Neuronal stem cell (in vitro differentiated cells): ENCODE data around the gene DNM1.
A peak's percentile ranks its signal among the peaks of the same experiment; 100 is the strongest.

ENCODE experiments used
- DNase-seq: peaks from one replicate; pipeline ENCODE4 v3.0.0-alpha.2; 2013; ENCODE audit warnings: low spot score
- H2AFZ ChIP-seq: one replicate; pipeline ENCODE4 v1.6.1; 2013; ENCODE audit warnings: mild to moderate bottlenecking, low read length, inconsistent platforms
- H2AK5ac ChIP-seq: 2 replicates; pipeline ENCODE4 v1.6.1; 2013; ENCODE audit warnings: low read depth, mild to moderate bottlenecking, inconsistent platforms, low read length, moderate library complexity, mixed read lengths
- H2BK120ac ChIP-seq: 2 replicates; pipeline ENCODE4 v1.6.1; 2013; ENCODE audit warnings: low read depth, mild to moderate bottlenecking, inconsistent platforms, low read length, moderate library complexity, mixed read lengths
- H2BK12ac ChIP-seq: one replicate; pipeline ENCODE4 v1.6.1; 2013; ENCODE audit warnings: low read length, inconsistent platforms
- H2BK15ac ChIP-seq: 2 replicates; pipeline ENCODE4 v1.6.1; 2013; ENCODE audit warnings: mild to moderate bottlenecking, low read length, inconsistent platforms, mixed read lengths
- H2BK5ac ChIP-seq: one replicate; pipeline ENCODE4 v1.6.1; 2013; ENCODE audit warnings: inconsistent platforms, mild to moderate bottlenecking, low read length, moderate library complexity
- H3K14ac ChIP-seq: one replicate; pipeline ENCODE4 v1.6.1; 2013; ENCODE audit warnings: low read length, inconsistent platforms
- H3K18ac ChIP-seq: 2 replicates; pipeline ENCODE4 v1.6.1; 2013; ENCODE audit warnings: low read length, inconsistent platforms
- H3K23ac ChIP-seq: 2 replicates; pipeline ENCODE4 v1.6.1; 2013; ENCODE audit warnings: low read depth, mild to moderate bottlenecking, mixed read lengths, low read length, inconsistent platforms; ENCODE audit not compliant: poor library complexity
- H3K27ac ChIP-seq: replicated peaks from 3 replicates; pipeline ENCODE4 v1.5.1; 2013; ENCODE audit warnings: low read length, inconsistent platforms
- H3K27me3 ChIP-seq, 3 experiments: 2 replicates each; pipeline ENCODE4 v1.6.1; 2013; ENCODE audit warnings: low read length in 3 of 3, mild to moderate bottlenecking in 2 of 3, inconsistent platforms in 1 of 3, low read depth in 1 of 3, mixed read lengths in 1 of 3, moderate library complexity in 1 of 3; ENCODE audit not compliant: control insufficient read depth in 3 of 3, insufficient read depth in 3 of 3
- H3K36me3 ChIP-seq, 2 donors: replicated peaks in 1 of 2; 2 replicates each; pipeline ENCODE4 v1.6.1; 2013; ENCODE audit warnings: low read length in 2 of 2; ENCODE audit not compliant: control insufficient read depth in 2 of 2, insufficient read depth in 2 of 2
- H3K4ac ChIP-seq: 2 replicates; pipeline ENCODE4 v1.6.1; 2013; ENCODE audit warnings: inconsistent platforms, mild to moderate bottlenecking, low read length, moderate library complexity
- H3K4me1 ChIP-seq, 2 donors: 1 replicate in 1 of 2; 2 replicates in 1 of 2; pipeline ENCODE4 v1.6.1; 2013; ENCODE audit warnings: low read length in 2 of 2, low read depth in 1 of 2; ENCODE audit not compliant: control insufficient read depth in 2 of 2, insufficient read depth in 1 of 2
- H3K4me2 ChIP-seq: one replicate; pipeline ENCODE4 v1.6.1; 2013; ENCODE audit warnings: mild to moderate bottlenecking, low read length, inconsistent platforms; ENCODE audit not compliant: insufficient read depth, poor library complexity, severe bottlenecking
- H3K4me3 ChIP-seq, 2 donors: 2 replicates each; pipeline ENCODE4 v1.5.1; 2013; ENCODE audit warnings: low read length in 2 of 2, mild to moderate bottlenecking in 2 of 2, inconsistent platforms in 1 of 2, moderate library complexity in 1 of 2
- H3K79me1 ChIP-seq: one replicate; pipeline ENCODE4 v1.6.1; 2013; ENCODE audit warnings: low read depth, mild to moderate bottlenecking, inconsistent platforms, low read length, moderate library complexity
- H3K9ac ChIP-seq: one replicate; pipeline ENCODE4 v1.6.1; 2013; ENCODE audit warnings: mild to moderate bottlenecking, low read depth, low read length, inconsistent platforms; ENCODE audit not compliant: poor library complexity
- H3K9me3 ChIP-seq, 2 donors: replicated peaks in 1 of 2; 2 replicates each; pipeline versions ENCODE3 to v1.6.1; 2013; ENCODE audit warnings: low read length in 2 of 2, mild to moderate bottlenecking in 2 of 2, inconsistent platforms in 1 of 2, low read depth in 1 of 2, mixed read lengths in 1 of 2, moderate library complexity in 1 of 2; ENCODE audit not compliant: control insufficient read depth in 2 of 2, insufficient read depth in 1 of 2
- H4K8ac ChIP-seq: one replicate; pipeline ENCODE4 v1.6.1; 2013; ENCODE audit warnings: low read depth, mild to moderate bottlenecking, inconsistent platforms, low read length, moderate library complexity
- H4K91ac ChIP-seq: one replicate; pipeline ENCODE4 v1.6.1; 2013; ENCODE audit warnings: low read length, low read depth, mild to moderate bottlenecking, inconsistent platforms; ENCODE audit not compliant: poor library complexity
- WGBS, 2 donors: extraction: QIAGEN DNeasy Blood & Tissue Kit; methylation state at CpG; one replicate each; pipeline ENCODE4 v1.1.7; 2013; ENCODE audit warnings: missing lambda C conversion rate in 2 of 2, mixed read lengths in 1 of 2; ENCODE audit not compliant: insufficient read length in 2 of 2, insufficient replicate concordance in 1 of 2; ENCODE audit errors: extremely low coverage in 2 of 2; 5-methylcytosine and 5-hydroxymethylcytosine counted together

The DNM1 gene

GRCh38 chr9:128280084-128280622, 77.0 kb downstream of the DNM1 start:
- no peak overlapping the region for H3K4me2 ChIP-seq
- H3K9ac ChIP-seq: no peak overlapping the region
- no peak overlapping the region for H2BK5ac ChIP-seq
- H3K4me3 ChIP-seq: no peak overlapping the region
- no peak overlapping the region for H2AK5ac ChIP-seq
- H3K4ac ChIP-seq: no peak overlapping the region
- peaks cover 0 to under 1% of the 10 kb centered on the region in 2 donors for H3K36me3 ChIP-seq
- no peak overlapping the region for H2BK120ac ChIP-seq
- H2BK12ac ChIP-seq: no peak overlapping the region
- peaks cover 2% of the 10 kb centered on the region for H3K79me1 ChIP-seq
- H4K91ac ChIP-seq: no peak overlapping the region
- H3K27me3 ChIP-seq: peaks cover 0 to under 1% (median 0%) of the 10 kb centered on the region in 3 experiments
- no peak overlapping the region for H2BK15ac ChIP-seq
- no peak overlapping the region for H3K27ac ChIP-seq
- WGBS, 2 donors: no CpG with 5 or more reads among the region's 5 CpGs
- no peaks in the 10 kb centered on the region for H3K9me3 ChIP-seq
- H3K18ac ChIP-seq: no peak overlapping the region
- H3K4me1 ChIP-seq: peaks cover 3 to 4% of the 10 kb centered on the region in 2 donors
- H4K8ac ChIP-seq: no peak overlapping the region
- H3K23ac ChIP-seq: no peak overlapping the region
- no peak for DNase-seq
- no peak overlapping the region for H3K14ac ChIP-seq
- H2AFZ ChIP-seq: no peak overlapping the region

- H3K4me2 ChIP-seq: no peak overlapping the region
- no peaks in the 10 kb centered on the region for H3K79me1 ChIP-seq
- no peak overlapping the region for H3K14ac ChIP-seq
- H3K27me3 ChIP-seq: no peaks in the 10 kb centered on the region
- no peak overlapping the region for H4K91ac ChIP-seq
- H3K9me3 ChIP-seq: no peaks in the 10 kb centered on the region
- DNase-seq: no peak
- no peak overlapping the region for H2AFZ ChIP-seq
- no peak overlapping the region for H3K27ac ChIP-seq
- H3K4me1 ChIP-seq: no peaks in the 10 kb centered on the region
- H3K18ac ChIP-seq: no peak overlapping the region
- peaks cover 6 to 15% of the 10 kb centered on the region in 2 donors for H3K36me3 ChIP-seq
- H3K4ac ChIP-seq: no peak overlapping the region
- no peak overlapping the region for H3K4me3 ChIP-seq
- WGBS, 2 donors: no CpG with 5 or more reads among the region's 6 CpGs
- H3K9ac ChIP-seq: no peak overlapping the region
- H2BK5ac ChIP-seq: no peak overlapping the region
- no peak overlapping the region for H2AK5ac ChIP-seq
- H2BK15ac ChIP-seq: no peak overlapping the region
- no peak overlapping the region for H4K8ac ChIP-seq
- no peak overlapping the region for H3K23ac ChIP-seq
- no peak overlapping the region for H2BK120ac ChIP-seq
- H2BK12ac ChIP-seq: no peak overlapping the region
Measured at GRCh38 chr9:128282500-128282899, 79.3 kb downstream of the DNM1 start.

DNA sequence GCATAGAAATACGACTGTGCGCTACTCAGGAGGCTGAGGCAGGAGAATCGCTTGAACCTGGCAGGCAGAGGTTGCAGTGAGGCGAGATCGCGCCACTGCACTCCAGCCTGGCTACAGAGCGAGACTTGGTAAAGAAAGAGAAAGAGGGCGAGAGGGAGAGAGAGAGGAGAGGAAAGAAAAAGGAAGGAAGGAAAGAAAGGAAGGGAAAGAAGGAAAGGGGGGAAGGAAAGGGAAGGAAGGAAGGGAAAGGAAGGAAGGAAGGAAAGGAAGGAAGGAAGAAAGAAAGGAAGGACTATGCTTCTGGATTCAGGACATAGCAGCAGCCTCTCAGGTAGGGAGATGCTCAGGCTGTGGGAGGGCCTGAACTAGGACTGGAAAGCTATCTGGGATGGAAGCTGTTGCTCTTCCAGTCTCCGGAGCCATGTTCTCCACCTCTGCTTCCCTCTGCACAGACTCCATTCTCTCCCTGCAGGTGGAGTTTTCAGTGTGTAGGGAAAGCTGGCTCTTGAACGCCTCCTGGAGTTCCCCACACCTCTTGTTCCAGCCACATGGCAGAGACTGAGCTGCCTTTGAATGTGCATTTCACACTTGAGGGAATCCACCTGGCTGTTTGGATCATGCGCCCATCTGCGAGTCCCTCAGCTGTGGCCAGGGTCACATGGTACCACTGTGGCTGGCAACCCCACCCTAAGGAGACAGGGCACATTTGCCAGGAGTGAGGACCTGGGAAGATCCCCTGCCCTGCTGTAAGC, 82.0 kb downstream of the DNM1 start:
- no CpG with 5 or more reads among the region's 12 CpGs for WGBS, 2 donors
- H3K4me3 ChIP-seq: no peak overlapping the region
- H3K9ac ChIP-seq: peak overlapping the region; percentile 30
- no peak overlapping the region for H4K91ac ChIP-seq
- no peak overlapping the region for H3K4ac ChIP-seq
- H3K4me2 ChIP-seq: no peak overlapping the region
- no peak overlapping the region for H3K27ac ChIP-seq
- H2AK5ac ChIP-seq: no peak overlapping the region
- H3K9me3 ChIP-seq: no peaks in the 10 kb centered on the region
- no peak overlapping the region for H3K18ac ChIP-seq
- no peaks in the 10 kb centered on the region for H3K79me1 ChIP-seq
- H2BK5ac ChIP-seq: no peak overlapping the region
- H2AFZ ChIP-seq: no peak overlapping the region
- H2BK15ac ChIP-seq: no peak overlapping the region
- DNase-seq: no peak
- no peak overlapping the region for H2BK12ac ChIP-seq
- no peaks in the 10 kb centered on the region for H3K4me1 ChIP-seq
- no peaks in the 10 kb centered on the region for H3K27me3 ChIP-seq
- no peak overlapping the region for H4K8ac ChIP-seq
- H3K14ac ChIP-seq: no peak overlapping the region
- H2BK120ac ChIP-seq: no peak overlapping the region
- peaks cover 6 to 30% of the 10 kb centered on the region in 2 donors for H3K36me3 ChIP-seq
- H3K23ac ChIP-seq: peak overlapping the region; percentile 81

DNA sequence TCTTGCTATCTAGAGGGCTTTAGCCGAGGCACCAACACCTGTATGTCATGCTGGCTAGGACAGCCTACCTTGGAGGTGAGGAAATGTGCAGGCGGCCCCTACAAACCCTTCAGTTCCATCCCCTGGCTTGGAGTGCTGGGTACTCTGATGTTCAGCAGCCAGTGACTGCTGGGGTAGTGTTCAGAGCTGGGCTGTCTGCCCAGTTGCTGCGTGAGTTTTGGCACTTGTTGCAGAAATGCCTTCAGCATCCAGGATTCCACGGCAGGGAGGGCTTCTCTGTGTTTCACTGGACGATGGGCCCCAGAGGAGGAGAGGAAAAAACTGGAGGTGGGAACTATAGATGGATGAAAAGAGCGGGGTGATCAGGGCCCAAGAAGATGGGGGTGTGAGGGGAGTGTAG, 83.3 kb downstream of the DNM1 start:
- no peaks in the 10 kb centered on the region for H3K27me3 ChIP-seq
- no peak overlapping the region for H4K91ac ChIP-seq
- H3K18ac ChIP-seq: no peak overlapping the region
- H2AK5ac ChIP-seq: no peak overlapping the region
- H3K9ac ChIP-seq: no peak overlapping the region
- no peak overlapping the region for H3K4me2 ChIP-seq
- H3K23ac ChIP-seq: no peak overlapping the region
- H3K4ac ChIP-seq: no peak overlapping the region
- no peak overlapping the region for H3K4me3 ChIP-seq
- no peaks in the 10 kb centered on the region for H3K4me1 ChIP-seq
- H3K14ac ChIP-seq: no peak overlapping the region
- no peak overlapping the region for H2BK120ac ChIP-seq
- WGBS, 2 donors: no CpG with 5 or more reads among the region's 6 CpGs
- H2BK12ac ChIP-seq: no peak overlapping the region
- H4K8ac ChIP-seq: no peak overlapping the region
- no peak overlapping the region for H2BK5ac ChIP-seq
- H3K27ac ChIP-seq: no peak overlapping the region
- DNase-seq: no peak
- peaks cover 6 to 30% of the 10 kb centered on the region in 2 donors for H3K36me3 ChIP-seq
- no peak overlapping the region for H2AFZ ChIP-seq
- no peaks in the 10 kb centered on the region for H3K79me1 ChIP-seq
- no peak overlapping the region for H2BK15ac ChIP-seq
- H3K9me3 ChIP-seq: no peaks in the 10 kb centered on the region
